GM10847 (cell line): Measurements from ENCODE around the gene MIB2.
A peak's percentile ranks its signal among the peaks of the same experiment; 100 is the strongest.

Experiments used
- POLR2A ChIP-seq: IDR thresholded peaks from 2 replicates; pipeline ENCODE4 v1.6.1; 2011; ENCODE audit not compliant: insufficient read length; ENCODE audit errors: extremely low read depth

Gene MIB2

DNA sequence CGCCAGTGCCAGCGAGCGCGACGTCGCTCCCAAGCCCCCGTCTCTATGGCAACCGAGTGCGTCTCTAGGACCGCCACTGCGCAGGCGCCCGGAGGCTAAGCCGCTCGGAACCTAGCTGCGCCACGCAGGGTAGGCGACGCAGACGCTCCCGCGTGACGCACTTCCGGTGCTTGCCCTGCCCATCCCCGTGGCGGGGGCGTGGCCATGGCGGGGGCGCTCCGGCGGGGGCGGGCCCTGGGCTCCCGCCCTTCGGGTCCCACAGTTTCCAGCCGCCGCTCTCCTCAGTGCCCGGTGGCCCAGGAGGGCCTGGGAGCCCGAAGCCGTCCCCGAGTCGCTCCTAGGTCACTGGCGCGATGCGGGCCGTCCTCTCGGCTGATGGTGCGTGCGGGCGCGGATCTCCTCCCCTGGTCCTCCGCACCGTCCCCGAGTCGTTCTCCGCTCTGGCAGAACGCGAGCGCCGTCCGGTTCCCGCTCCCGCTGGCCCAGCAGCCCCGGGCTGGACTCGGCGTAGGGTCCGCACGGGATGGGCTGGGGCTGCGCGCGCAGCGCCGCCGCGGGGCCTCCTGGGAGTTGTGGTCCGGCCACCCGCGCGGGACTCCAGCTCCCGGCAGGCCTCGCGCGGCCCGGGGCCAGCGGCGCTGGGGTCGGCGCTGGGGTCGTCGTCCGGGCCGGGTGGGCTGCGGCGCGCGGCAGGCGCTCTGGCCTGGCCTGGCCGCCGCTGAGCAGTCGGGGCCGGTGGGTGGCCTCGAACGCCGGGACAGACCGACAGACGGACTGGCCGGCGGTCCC lies at the start of gene MIB2:
MIB2 (plus strand) TSS at position 245 of the 789 bp plus-strand sequence. CDS start 7,953 bp downstream, outside the sequence.
- TF ChIP-seq POLR2A: peak; percentile 73

DNA sequence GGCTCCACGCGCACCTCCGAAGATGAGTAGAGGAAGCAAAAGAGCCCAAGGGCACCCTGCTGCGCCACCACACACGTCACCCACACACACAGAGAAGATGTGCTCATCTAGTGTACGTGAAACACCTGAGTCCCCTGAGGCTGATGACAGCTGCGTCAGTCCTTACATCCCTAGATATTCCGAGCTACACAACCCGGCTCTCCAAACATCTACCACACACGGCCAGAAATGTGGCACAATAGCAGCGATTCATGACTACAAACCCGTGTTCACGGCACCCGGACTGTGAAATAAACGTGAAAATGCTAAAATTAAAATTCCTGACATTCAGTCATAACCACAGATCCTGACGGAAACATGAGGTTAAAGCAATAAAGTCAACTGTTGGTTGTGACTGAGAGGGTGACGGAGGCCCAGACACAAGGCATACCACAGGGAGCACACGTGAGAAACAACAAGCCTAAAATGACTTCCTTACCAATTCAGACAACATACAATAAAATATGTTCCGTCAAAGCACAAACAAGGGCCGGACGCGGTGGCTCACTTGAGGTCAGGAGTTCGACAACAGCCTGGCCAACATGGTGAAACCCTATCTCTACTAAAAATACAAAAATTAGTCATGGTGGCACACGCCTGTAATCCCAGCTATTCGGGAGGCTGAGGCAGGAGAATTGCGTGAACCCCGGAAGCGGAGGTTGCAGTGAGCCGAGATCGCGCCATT lies 48.0 kb upstream of the MIB2 start:
- TF ChIP-seq POLR2A: no peak

DNA sequence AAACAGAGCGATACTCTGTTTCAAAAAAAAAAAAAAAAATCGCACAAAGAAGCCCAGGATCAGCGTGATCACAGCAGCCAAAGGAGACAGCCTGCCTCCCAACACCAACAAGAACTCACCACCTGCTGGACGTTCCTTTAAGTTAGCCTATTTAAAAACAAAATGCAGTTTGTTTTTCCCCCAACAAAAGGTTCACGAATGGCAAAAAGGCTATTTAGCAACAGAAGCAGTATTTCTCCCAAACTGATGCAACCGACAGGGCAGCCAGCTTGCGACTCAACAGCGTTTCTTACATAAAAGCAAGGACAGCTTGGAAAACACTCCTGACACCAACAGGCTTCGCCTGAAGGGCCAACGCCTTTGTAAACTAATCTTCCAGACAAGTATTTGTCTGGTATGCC lies 47.4 kb upstream of the MIB2 start:
- no peak for TF ChIP-seq POLR2A

- no peak for TF ChIP-seq POLR2A
Measured at GRCh38 chr1:1569341-1569740, 46.0 kb upstream of the MIB2 start.

GRCh38 chr1:1573843-1574720 lies 41.2 kb upstream of the MIB2 start:
- no peak for TF ChIP-seq POLR2A

GRCh38 chr1:1574721-1575537 lies 40.4 kb upstream of the MIB2 start, which contains the start of gene SSU72:
Gene SSU72, minus strand, starts transcription at chr1:1574863. Its CDS starts 306 bp downstream, at chr1:1574557.
- TF ChIP-seq POLR2A: peak; percentile 89

DNA sequence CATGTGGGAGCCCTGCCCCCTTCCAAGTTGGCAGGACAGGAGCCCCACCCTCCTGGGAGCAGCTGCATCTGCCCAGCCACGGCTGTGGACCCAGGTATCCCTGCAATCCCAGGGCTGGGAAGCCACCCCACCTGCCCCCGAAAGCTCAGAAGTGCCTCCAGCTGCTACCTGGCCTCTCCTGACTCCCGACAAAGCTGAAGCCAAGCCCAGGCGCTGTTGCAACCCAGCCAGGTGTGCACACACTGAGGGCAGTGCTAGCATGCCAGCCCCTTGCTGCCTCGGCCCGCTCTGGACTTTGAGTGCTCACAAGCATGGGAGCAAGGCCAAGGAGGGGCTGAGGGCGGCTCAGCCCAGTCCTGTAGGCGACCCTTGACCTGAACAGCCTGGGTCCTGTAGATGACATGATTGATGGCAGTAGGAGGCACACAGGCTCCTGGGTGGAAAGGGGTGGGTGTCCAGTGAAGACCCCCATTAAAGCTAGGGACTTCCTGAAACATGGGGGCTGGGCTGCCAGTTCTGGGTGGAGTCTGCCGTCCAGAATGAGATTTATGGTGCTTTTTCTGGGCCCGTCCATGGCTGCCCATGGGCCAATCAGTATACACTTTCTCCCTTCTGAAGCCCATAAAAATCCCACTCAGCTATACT lies 37.8 kb upstream of the MIB2 start:
- no peak for TF ChIP-seq POLR2A

- no peak for TF ChIP-seq POLR2A
Measured at GRCh38 chr1:1578371-1578940, 36.8 kb upstream of the MIB2 start.

GRCh38 chr1:1582585-1583346 lies 32.5 kb upstream of the MIB2 start:
- no peak for TF ChIP-seq POLR2A

DNA sequence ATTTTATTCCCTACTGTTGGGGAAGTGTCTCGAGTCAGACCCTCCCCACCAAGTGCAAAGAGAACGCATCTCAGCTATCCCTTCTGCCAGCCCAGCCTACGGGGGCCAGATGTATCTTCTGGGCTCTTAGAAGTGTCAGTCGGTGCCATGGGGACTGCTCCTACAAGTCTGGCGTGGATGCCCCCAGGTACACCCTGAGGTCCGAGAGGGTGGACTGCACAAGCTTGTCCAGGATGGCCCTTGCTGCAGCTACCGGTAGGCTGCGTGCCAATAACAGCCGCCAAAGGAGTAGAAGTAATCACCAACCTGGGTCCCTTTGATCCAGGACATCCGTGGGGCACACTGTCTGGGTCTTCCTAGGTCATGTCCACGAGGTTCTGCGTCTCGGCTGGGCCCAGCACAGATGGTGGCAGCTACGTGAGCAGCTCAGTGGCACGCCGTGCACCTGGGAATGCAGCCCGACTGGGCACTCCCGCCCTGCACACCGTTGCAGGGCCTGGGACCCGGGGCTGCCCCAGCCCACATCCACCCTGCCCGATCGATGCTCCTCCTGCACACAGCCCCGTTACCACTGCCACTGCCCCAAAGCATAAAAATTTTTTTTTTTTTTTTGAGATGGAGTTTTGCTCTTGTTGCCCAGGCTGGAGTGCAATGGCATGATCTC lies 31.8 kb upstream of the MIB2 start:
- TF ChIP-seq POLR2A: no peak

DNA sequence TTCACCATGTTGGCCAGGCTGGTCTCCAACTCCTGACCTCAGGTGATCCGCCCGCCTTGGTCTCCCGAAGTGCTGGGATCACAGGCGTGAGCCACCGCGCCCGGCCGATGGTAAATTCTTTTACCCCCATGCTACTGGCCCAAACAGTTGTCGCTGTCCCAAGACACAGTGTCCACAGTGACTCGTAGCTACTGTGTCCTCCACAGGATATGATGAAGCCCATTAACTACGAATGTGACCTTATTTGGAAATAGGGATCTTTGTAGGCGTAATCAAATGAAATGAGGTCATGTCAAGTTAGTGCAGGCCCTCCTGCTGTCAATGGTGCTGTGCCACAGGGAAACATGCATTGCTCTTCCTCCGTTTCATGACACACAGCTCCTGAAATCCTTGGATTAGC lies 23.8 kb upstream of the MIB2 start:
- no peak for TF ChIP-seq POLR2A

DNA sequence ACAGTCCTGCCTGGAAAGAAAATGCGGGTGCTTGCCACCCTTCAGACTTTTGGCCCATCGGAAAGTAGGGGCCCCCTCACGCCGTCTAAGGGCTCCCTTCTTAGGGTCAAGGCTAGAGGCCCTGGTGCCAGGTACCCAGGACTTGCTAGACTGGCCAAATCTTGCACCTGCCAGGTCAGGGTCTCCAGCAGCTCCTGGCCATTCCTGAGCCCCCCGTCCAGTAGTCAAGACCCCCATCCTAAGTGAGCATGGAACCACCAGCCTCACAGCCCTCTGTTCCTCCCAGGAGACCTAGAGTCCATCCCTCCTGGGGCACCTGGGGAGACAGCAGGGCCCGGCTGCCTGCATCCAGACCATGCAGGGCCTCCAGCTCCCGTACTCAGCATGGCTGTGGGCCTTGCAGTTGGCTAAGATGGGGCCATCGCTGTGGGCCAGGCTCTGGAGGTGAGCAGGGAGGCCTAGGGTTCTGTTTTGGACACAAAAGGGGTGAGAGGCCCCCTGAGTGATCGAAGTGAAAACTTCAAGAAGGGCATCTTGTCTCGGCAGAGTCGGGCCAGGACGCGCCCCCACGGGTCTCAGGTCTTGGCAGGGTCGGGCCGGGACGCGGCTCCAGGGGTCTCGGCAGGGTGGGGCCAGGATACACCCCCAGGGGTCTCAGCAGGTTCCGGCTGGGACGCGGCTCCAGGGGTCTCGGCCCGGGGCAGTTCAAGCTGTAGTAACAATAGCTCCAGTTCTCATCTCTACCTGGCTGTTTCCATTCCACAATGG lies 21.3 kb upstream of the MIB2 start:
- no peak for TF ChIP-seq POLR2A
